ENCODE data around the gene PIP5K1B.
"Not testable (repeated sequence)": the region's sequence is repeated elsewhere in the genome, so short reads cannot be mapped to it uniquely, and the experiment has no call there.

Gene PIP5K1B, protein sequence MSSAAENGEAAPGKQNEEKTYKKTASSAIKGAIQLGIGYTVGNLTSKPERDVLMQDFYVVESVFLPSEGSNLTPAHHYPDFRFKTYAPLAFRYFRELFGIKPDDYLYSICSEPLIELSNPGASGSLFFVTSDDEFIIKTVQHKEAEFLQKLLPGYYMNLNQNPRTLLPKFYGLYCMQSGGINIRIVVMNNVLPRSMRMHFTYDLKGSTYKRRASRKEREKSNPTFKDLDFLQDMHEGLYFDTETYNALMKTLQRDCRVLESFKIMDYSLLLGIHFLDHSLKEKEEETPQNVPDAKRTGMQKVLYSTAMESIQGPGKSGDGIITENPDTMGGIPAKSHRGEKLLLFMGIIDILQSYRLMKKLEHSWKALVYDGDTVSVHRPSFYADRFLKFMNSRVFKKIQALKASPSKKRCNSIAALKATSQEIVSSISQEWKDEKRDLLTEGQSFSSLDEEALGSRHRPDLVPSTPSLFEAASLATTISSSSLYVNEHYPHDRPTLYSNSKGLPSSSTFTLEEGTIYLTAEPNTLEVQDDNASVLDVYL

DNA sequence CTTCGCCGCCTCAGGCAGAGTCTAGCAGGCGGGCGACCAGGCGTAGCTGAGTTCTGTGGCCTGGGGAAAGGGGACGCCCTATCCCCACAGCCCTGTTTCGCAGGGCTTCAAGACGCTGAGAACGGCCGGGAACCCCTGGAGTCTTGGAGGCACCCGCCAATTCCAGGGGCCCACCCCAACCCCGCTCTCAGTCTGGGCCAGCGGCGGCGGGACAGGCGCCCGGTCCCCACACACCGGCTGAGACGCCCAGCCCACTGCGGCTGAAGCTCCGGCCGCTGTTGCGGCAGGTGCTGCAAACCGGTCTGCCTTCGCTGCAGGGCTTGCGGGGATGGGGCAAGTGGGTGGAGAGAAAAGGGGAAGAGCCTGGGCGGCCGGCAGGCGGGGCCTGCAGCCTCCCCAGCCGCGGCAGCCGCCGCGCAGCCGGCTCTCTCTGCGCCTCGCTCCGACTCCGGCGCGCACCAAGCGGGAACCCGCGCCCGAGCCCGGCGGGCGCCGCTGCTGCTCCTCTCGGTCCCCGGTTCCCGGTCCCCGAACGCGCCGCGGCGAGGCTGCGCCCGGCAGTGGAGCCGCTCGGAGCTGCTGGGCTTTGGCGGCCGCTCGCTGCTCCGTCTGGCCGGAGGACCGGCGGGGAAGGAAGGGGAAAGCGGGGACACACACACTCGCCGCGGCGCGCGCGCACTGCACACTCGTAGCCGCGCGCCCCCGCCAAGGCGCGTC, at the start of gene PIP5K1B:
Gene PIP5K1B (plus strand): TSS at position 427 of the 717 bp plus-strand sequence. CDS start 117,375 bp downstream, outside the sequence.
- DNase-seq (ENCODE audit: low read depth in 2 of 2): peak in 1 of 2 experiments; percentile 41

DNA sequence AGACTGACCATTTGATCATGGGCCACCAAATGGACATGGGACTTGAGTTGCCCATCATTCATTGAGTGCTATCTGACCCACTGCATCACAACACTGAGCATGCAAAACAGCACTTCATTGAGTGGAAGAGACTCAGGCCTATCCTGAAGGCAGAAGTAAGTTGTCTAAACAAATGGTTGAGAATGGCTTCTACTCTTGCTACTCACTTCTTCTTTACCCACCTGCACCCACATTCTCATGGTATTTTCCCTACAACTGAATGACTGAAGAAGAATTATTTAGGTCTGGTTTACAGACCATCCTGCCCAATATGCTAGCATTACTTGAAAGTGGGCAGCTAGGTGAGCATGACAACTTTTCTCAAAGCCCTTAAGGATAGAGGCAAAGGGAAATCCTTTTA, 41.0 kb upstream of the PIP5K1B start:
- no peak for DNase-seq (ENCODE audit: low read depth in 2 of 2)

DNA sequence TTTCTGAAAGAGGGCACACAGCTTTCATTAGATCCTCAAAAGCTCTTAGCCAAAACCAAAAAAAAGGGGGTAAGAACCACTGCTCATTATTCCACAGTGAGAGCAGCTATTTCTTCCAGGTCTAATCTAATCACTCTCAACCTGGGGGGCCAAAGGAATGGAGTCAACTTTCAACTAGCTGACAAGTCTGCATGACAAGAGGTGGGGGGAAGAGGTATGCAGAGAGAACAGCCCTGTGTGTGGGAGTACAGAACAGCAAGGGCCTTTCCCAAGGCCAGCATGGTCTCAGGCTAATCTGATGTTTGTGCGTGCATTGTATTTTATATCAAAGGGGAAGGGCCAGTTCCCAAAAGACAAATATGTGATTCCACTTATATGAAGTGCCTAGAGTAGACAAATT, 36.9 kb upstream of the PIP5K1B start:
- DNase-seq (ENCODE audit: low read depth in 2 of 2): no peak

DNA sequence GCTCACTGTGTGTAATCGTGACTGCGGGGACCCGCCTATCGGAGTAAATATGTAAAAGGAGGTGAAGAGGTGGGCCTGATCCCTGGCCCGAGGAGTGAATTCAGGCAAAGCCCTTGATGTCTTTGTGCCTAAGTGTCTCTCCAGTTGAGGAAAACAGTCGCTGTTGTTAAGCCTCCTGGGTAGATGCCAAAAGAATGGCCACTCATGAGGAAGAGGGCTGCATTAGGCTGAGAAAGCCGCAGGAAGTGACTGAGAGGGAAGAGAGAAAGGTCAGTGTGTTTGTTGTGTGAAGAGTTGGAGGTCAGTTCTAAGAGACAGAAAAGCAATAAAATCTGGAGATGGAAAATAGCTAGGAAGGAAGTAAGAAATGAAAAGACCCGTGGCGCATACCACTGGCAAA, 35.8 kb upstream of the PIP5K1B start:
- no peak for DNase-seq (ENCODE audit: low read depth in 2 of 2)

DNA sequence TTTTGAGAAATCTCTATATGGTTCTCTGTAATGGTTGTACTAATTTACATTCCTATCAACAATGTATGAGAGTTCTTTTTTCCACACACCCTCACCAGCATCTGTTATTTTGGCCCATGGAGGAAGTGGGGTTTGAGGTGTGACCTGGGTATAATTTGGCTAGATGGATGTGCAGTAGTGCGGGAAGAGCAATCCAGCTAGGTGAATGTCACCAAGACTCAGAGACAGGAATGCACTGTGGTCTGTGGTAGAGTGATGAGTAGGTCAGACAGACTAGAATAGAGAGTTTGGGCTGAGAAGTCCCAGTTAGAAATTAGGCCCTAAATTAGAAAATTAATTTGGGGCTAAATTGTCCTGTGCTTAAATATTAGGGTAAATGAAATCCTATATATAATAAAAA, 32.8 kb upstream of the PIP5K1B start:
- DNase-seq (ENCODE audit: low read depth in 2 of 2): no peak

DNA sequence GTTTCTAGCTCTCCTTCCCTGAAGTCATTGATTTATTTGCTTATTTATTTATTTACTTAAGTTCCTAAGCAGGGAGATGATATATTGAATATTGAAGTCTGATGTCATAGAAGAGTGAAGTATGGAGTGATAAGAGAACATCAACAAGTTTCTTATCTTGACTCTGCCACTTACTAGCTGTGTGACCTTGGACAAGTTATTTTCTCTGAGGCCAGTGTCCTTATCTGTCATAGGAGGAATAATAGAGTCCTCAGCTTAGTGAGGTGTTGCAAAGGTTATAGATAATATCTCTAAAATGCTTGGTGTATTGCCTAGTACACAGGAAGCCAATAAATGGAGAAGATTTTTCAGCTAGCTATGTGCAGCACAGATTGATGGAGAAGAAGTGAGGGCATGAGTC, 32.4 kb upstream of the PIP5K1B start:
- no peak for DNase-seq (ENCODE audit: low read depth in 2 of 2)

DNA sequence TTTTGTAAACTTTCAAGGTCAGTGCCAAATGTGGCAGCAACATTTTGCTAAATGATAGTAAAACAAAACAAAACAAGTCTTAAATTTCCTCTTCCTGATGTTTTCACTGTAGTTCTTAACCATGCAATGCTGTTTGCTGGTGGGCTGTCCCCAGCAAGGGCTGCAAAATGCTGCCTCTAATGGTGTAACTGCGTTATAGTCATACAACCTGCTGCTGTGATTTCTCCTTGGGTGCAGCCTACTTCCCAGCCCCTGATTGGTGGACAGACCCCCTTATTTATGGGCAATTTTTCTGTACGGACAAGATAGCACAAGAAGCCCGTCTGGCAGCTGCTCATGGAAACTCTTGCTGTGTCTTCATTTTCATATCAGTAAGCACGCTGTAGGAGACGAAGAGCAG, 26.6 kb upstream of the PIP5K1B start:
- DNase-seq (ENCODE audit: low read depth in 2 of 2): no peak

DNA sequence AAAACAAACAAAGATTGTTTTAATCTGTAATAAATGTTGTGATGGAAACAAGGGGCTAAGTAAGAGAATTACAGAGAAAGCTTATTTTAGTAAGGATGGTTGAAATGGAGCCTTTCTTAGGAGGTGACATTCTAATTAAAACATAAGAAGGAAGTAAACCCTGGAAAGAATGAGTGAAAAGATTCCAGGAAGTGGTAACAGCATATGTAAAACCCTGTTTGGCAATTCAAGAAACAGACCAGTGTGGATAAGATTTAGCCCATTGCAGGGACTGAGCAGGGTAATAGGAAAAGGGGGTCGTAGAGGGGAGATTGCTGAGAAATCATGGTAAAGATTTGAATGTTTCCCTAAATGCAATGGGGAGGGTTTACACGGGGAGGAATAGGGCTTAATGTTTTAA, 21.6 kb upstream of the PIP5K1B start:
- no peak for DNase-seq (ENCODE audit: low read depth in 2 of 2)

DNA sequence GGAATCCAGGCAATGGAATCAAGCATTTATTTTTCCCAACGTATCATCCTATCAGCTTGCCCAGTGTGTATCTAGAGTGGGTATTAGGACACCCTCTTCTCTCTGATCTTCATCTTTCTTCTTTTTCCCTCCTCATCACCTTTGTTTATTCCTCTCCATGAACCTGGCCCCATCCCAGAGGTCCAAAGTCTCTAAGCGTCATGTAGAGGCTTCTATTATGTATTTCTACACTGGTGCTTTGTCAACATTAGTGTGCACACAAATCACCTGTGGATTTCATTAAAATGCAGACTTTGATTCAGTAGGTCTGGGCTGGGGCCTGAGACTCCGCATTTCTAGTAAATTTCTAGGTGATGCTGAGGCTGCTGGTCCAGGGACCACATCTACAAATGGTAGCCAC, 19.8 kb upstream of the PIP5K1B start:
- no peak for DNase-seq (ENCODE audit: low read depth in 2 of 2)

DNA sequence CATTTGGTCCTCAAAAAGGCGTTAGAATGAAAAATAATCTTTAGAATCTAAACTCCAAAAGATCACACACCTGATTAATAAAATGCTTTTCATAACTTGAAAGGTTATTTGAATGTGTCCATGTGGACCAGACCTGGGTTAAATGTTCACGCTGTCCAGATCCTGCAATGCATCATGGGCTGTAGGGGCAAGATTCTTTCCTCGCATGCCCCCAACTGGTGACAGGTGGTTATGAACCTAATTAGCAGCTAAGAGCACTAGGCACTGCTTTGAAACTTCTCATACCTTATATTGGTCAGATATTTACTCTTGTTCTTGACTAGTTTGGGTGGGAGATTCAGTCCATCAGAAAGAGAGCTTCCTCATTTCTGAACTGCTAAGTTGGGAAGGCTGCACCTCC, 19.3 kb upstream of the PIP5K1B start:
- peak in 1 of 2 experiments; percentile 27 for DNase-seq (ENCODE audit: low read depth in 2 of 2)

DNA sequence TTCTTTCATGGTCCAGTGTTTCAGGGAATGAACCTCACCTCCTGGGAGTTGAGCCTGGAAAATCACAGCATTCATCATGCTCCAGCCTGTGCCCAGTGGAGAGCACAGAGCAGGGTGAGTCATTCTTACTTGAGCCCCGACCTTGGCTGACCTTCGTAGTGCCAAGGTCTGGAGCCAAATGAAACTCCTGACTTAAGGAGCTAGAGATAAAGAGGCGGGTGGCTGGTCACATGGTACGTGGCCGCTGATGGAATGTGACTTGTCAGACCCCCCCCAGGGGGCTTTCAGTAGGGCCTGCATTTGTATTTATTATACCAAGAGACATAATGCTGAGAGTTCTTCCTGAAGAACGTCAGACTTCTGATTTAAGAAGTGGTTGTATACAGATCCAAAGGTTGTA, 15.0 kb upstream of the PIP5K1B start:
- no peak for DNase-seq (ENCODE audit: low read depth in 2 of 2)

DNA sequence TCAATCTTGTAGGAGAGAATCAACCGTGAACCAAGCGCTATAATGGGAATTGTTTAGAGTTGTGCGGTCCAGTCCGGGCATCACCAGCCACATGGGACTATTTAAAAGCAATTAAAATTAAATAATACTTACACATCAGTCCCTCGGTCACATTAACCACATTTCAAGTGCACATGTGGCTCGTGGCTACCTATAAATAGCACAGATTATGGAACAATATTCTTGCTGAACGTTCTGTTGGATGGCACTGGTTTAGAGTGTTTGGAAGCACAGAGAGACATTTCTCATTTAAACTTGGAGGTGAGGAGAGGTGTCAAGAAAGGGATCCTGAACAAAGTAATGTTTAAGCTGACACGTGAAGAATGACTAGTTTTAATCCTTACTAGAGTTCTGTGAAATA, 12.5 kb upstream of the PIP5K1B start:
- DNase-seq (ENCODE audit: low read depth in 2 of 2): no peak

DNA sequence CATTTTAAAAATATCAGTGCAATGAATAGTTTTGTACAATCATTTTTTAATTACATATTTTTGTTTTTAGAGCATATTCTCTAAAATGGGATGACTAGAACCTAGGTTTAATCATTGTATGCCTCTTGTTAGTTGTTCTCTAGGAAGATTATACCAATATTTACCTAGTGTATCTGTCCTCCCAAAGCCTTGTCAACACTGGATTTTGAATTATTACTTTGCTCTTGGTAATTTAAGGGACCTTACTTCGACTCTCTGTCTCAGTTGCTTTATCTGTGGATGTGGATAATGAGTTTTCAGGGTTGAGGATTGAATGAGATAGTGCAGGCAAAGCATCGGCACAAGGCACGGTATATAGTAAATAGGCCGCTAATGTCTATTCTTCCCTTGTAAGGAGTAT, 10.9 kb upstream of the PIP5K1B start:
- no peak for DNase-seq (ENCODE audit: low read depth in 2 of 2)

DNA sequence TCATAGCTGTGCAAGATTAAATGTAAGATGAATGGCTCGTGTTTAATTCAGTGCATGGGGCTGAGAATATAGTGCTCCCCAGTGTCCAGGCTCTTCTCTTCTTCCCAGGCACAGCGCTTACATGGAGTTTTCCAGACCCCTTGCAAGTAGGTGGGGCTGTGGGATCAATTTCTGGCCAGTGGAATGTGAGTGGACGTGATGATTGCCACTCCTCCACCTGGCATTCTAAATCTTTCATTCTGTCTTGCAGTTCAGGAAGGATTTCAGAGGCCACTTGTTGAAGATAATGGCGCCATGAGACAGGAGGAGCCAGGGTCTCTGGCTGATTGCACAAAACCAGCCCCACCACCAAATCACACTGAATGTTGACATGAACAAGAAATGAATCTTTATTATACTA, 7.2 kb upstream of the PIP5K1B start:
- no peak for DNase-seq (ENCODE audit: low read depth in 2 of 2)

DNA sequence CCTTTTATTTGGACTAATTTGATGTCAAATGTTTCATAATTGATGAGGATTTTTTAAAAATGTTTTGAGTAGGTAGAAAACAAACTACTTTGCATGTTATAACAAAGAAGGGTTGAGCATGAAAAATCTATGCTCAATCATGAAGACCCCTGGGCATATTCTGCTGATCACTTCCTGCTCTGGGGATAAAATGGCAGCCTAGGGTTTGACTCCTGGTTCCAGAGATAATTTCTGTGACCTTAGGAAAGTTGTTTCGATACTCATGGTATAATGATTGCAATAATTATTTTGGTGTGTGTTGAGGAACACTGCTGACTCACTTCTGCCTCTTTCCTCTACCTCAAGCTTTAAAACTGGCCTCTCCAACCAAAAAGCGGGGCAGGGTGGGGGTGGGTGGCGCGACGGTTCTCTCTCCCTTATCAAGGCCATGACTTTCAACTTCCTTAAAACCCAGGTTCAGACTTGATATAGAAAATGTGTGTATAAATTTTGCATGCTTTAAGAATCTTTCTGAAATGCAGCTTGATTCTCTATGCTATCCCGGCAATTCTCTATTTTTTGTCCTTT, 6.0 kb upstream of the PIP5K1B start:
- DNase-seq (ENCODE audit: low read depth in 2 of 2): no peak

DNA sequence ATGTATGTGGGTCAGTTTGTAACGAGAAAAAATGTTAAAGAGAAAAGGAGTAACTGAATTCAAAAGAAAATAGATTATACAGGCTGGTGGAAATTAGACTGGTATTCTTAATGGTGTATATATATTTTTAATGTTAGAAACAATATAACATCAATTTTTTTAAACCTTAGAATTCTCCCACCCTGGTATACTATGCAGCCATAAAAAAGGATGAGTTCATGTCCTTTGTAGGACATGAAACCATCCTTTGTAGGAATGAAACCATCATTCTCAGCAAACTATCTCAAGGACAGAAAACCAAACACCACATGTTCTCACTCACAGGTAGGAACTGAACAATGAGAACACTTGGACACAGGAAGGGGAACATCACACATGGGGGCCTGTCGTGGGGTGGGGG, 5.4 kb upstream of the PIP5K1B start:
- not testable (repeated sequence) for DNase-seq (ENCODE audit: low read depth in 2 of 2)

DNA sequence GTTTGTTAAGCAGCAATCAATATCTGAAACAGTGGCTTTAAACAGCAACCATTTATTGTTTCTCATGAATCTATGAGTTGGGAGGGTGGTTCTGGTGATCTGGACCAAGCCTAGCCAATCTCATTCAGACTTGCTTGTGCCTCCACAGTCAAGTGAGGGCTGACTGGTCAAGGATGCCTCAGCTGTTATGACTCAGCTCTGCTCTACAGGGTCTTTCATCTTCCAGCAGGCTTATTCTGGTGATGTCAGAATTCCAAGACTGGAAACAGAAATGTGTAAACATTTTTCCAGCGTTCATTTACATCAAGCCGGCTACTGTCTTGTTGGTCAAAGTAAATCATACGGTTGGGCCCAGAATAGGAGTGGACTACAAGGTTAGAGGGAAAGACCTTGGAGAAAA, 2.5 kb upstream of the PIP5K1B start:
- DNase-seq (ENCODE audit: low read depth in 2 of 2): no peak

DNA sequence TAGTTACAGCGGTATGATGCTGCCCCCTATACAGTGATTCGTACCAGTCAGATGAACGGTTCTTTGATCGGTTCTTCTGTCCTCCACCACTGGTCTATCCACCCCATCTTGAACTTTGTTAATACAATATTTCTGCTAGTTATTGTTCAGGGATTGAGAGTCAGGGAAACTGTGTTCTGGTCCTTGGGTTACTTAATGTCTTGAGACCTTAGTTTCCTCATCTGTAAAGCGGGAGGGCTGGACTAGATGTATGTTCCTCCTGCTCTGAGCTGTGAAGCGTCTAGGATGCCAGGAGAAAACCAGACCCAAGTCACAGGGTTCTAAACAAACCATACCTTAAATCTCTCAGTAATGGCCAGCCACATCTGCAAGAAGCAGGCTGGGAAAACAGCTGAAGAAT, 1.4 kb upstream of the PIP5K1B start:
- DNase-seq (ENCODE audit: low read depth in 2 of 2): no peak

DNA sequence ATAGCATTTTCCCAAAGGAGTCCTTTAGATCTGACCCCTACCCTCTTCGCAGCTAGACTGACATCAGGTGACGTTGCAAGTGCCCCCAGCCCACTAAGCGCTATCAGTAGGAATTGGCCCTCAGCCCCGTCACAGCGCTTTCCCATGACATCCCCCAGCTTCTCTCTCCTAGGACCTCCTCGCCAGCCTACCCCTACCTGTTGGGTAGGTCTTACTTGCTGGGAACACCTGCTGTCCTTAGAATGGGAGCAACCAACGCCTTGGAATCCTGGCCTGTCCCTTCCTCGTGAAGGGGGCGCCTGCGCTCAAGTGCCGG, 584 bp upstream of the PIP5K1B start:
- DNase-seq (ENCODE audit: low read depth in 2 of 2): no peak

DNA sequence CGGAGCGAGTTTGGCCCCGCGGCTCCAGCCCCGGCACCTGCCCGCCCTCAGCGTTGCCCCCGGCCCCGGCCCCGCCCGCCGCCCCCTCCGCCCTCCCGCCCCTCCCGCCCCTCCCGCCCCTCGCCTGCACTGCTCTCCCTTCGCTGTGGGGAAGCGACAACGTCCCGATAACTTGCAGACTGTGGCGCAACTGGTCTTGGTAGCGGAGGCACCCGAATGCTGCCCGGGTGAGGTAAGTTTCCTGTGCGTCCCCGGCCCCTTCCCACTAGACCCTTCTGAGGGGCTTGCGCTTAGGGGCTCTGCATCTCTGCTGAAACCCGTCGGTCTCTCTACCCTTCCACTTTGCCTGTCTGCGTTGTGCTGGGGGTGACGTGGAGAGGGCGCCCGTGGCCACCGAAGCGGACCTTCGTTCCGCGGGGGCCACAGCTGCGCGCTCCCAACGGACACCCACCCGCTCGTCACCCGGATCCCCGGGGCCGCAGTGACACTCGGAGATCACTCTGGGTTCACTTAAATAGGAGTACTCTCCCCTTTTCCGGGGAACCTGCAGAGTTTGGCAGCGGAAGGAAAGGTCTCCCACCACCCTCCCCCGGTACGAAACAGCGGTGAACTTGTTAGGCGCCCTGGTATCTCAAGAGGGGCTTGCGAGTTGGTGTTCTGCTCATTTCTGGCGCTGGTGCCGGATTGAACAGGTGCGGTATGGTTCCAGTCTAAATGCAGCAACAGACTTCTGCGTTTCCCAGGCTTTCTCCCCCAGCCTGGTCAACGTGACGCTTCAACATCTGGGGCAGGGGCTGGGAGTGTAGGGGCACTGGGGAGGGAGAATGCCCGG, 707 bp downstream of the PIP5K1B start:
- DNase-seq (ENCODE audit: low read depth in 2 of 2): no peak

DNA sequence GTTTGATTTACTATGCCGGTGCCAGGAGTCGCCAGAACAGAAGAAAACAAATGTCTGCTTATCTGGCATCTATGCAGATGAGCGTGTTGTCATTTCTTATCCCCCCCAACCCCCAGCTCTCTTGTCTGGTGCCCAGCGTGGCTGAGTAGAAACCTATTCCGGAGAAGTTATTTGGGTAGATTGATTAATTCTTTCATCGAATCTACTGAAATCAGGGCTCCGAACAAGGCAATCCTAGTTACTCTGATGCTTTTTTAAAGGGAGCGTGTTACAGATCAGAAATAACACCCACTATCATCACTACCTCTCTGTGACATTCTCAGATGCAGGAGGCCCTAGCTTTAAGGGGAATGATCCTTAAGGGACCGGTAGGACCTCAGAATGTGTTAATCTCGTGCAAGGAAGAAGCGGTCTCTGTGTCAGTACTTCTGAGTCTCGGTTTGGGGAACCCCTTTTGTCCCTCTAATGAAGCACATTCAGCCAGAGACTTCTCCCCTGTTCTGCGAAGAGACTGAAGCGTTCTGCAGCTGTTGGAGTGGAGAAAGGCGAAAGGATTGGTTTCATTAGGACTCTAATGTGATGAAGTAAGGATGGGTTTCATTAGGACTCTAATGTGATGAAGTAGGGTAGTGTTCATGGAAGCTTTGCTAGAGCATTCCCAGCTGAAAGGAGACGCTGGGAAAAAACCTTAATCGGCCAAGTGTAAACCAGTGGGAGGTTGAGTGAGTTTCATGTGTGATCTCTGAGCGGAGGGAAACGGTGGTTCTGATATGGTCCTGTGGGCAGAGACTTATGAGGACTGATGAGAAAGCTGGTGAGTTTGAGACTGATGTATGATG, 1.5 kb downstream of the PIP5K1B start:
- no peak for DNase-seq (ENCODE audit: low read depth in 2 of 2)
